H1 (cell line): ENCODE measurements around the gene JAKMIP3. TPM values are rescaled to one million over a fixed set of nuclear protein-coding genes. Genes with fewer than 3 reads are reported as not detected.

ENCODE experiments used
- CTCF ChIA-PET: fragments of 300-600 bp; sonication (Branson Sonifier 250); formaldehyde crosslinking; loops from one replicate; lab custom pipeline; 2021; ENCODE audit not compliant: partially characterized antibody; lab: Charles Lee
- POLR2A ChIA-PET: fragments of 300-600 bp; sonication (Branson Sonifier 250); formaldehyde crosslinking; loops from one replicate; lab custom pipeline; 2021; ENCODE audit warnings: inconsistent platforms; ENCODE audit not compliant: partially characterized antibody; lab: Charles Lee
- DNase-seq, 2 experiments: peaks; one replicate each; pipeline versions ENCODE4 v3.0.0 to v3.0.0-alpha.2; 2010 to 2022; ENCODE audit warnings: low spot score in 2 of 2, low read depth in 1 of 2, mixed read lengths in 1 of 2
- FAIRE-seq: peaks from 2 replicates; lab custom pipeline; 2011; peaks lifted over from hg19 to GRCh38; lab: Jason Lieb, UNC
- H2AFZ ChIP-seq: 2 replicates; pipeline ENCODE4 v1.8.1; 2012; ENCODE audit warnings: low read length, inconsistent platforms
- H2AK5ac ChIP-seq: 2 replicates; pipeline ENCODE4 v1.6.1; 2013; ENCODE audit warnings: low read depth, low read length
- H2BK120ac ChIP-seq: replicated peaks from 2 replicates; pipeline ENCODE3; 2013; ENCODE audit warnings: low read depth, low read length, inconsistent platforms
- H2BK12ac ChIP-seq: 2 replicates; pipeline ENCODE4 v1.6.1; 2013; ENCODE audit warnings: low read depth, low read length
- H2BK15ac ChIP-seq: 2 replicates; pipeline ENCODE4 v1.6.1; 2013; ENCODE audit warnings: low read length
- H2BK20ac ChIP-seq: 2 replicates; pipeline ENCODE4 v1.6.1; 2013; ENCODE audit warnings: low read length
- H2BK5ac ChIP-seq: 2 replicates; pipeline ENCODE4 v1.6.1; 2013; ENCODE audit warnings: low read depth, low read length
- H3K14ac ChIP-seq: 2 replicates; pipeline ENCODE4 v1.6.1; 2013; ENCODE audit warnings: inconsistent platforms; ENCODE audit not compliant: insufficient read length
- H3K18ac ChIP-seq: 2 replicates; pipeline ENCODE4 v1.6.1; 2013; ENCODE audit warnings: low read length; ENCODE audit errors: extremely low read depth
- H3K23ac ChIP-seq: 2 replicates; pipeline ENCODE4 v1.6.1; 2013; ENCODE audit warnings: inconsistent platforms; ENCODE audit not compliant: insufficient read length
- H3K23me2 ChIP-seq: 2 replicates; pipeline ENCODE4 v1.6.1; 2013; ENCODE audit warnings: low read depth, low read length
- H3K27ac ChIP-seq: 2 replicates; pipeline ENCODE4 v1.6.1; 2011; ENCODE audit warnings: low read depth, low read length, inconsistent platforms
- H3K27me3 ChIP-seq, 4 experiments: replicated peaks in 1 of 4; 1 replicate in 1 of 4; 2 replicates in 3 of 4; pipeline versions ENCODE4 v1.6.1 to v1.8.1; 2011 to 2013; ENCODE audit warnings: low read length in 3 of 4, mild to moderate bottlenecking in 3 of 4, inconsistent platforms in 2 of 4, mixed read lengths in 2 of 4, moderate library complexity in 1 of 4; ENCODE audit not compliant: control insufficient read depth in 3 of 4, insufficient read depth in 3 of 4; ENCODE audit errors: extremely low read depth in 1 of 4
- H3K36me3 ChIP-seq, 4 experiments: 2 replicates each; pipeline versions ENCODE4 v1.6.1 to v1.8.1; 2011 to 2013; ENCODE audit warnings: mild to moderate bottlenecking in 4 of 4, low read length in 3 of 4, moderate library complexity in 2 of 4, control low read depth in 1 of 4, inconsistent platforms in 1 of 4; ENCODE audit not compliant: insufficient read depth in 4 of 4, control insufficient read depth in 2 of 4
- H3K4ac ChIP-seq: replicated peaks from 2 replicates; pipeline ENCODE3; 2013; ENCODE audit warnings: low read length, low read depth, mixed read lengths, inconsistent platforms; ENCODE audit not compliant: insufficient read length
- H3K4me1 ChIP-seq, 4 experiments: replicated peaks in 1 of 4; 1 replicate in 1 of 4; 2 replicates in 3 of 4; pipeline versions ENCODE4 v1.6.1 to v1.8.1; 2011 to 2013; ENCODE audit warnings: low read length in 3 of 4, inconsistent platforms in 2 of 4, mixed read lengths in 1 of 4; ENCODE audit not compliant: insufficient read depth in 4 of 4, control insufficient read depth in 3 of 4
- H3K4me2 ChIP-seq, 2 experiments: 2 replicates each; pipeline versions ENCODE4 v1.6.1 to v1.8.1; 2011 to 2013; ENCODE audit warnings: low read depth in 2 of 2, low read length in 2 of 2, control low read depth in 1 of 2, inconsistent platforms in 1 of 2, mild to moderate bottlenecking in 1 of 2; ENCODE audit not compliant: insufficient read depth in 1 of 2
- H3K4me3 ChIP-seq, 4 experiments: fragments of 200-600, 300-600 bp in 1 of 4; sonication (generic), shearing (Covaris generic), sonication (Bioruptor Twin) in 1 of 4; 2 replicates each; pipeline versions ENCODE4 v1.5.1 to v1.8.1; 2011 to 2016; ENCODE audit warnings: low read length in 4 of 4, low read depth in 3 of 4, control low read depth in 2 of 4, inconsistent platforms in 2 of 4, mild to moderate bottlenecking in 2 of 4, mixed read lengths in 1 of 4, moderate library complexity in 1 of 4; ENCODE audit not compliant: insufficient read depth in 2 of 4; ENCODE audit errors: extremely low read depth in 1 of 4
- H3K56ac ChIP-seq: replicated peaks from 2 replicates; pipeline ENCODE3; 2013; ENCODE audit warnings: low read depth, mild to moderate bottlenecking, mixed read lengths, low read length, inconsistent platforms; ENCODE audit not compliant: insufficient read length
- H3K79me1 ChIP-seq: 2 replicates; pipeline ENCODE4 v1.6.1; 2013; ENCODE audit warnings: low read depth, low read length, control low read depth
- H3K79me2 ChIP-seq, 2 experiments: 2 replicates each; pipeline versions ENCODE4 v1.6.1 to v1.8.1; 2012 to 2013; ENCODE audit warnings: low read length in 2 of 2, mild to moderate bottlenecking in 2 of 2, inconsistent platforms in 1 of 2; ENCODE audit not compliant: insufficient read depth in 2 of 2, control insufficient read depth in 1 of 2
- H3K9ac ChIP-seq, 4 experiments: replicated peaks in 1 of 4; 1 replicate in 1 of 4; 2 replicates in 3 of 4; pipeline versions ENCODE4 v1.6.1 to v1.8.1; 2011 to 2013; ENCODE audit warnings: low read depth in 3 of 4, low read length in 3 of 4, control low read depth in 2 of 4, mild to moderate bottlenecking in 2 of 4, moderate library complexity in 2 of 4, inconsistent platforms in 1 of 4; ENCODE audit errors: extremely low read depth in 1 of 4
- H3K9me3 ChIP-seq, 2 experiments: 2 replicates each; pipeline versions ENCODE4 v1.6.1 to v1.8.1; 2012 to 2013; ENCODE audit warnings: mild to moderate bottlenecking in 2 of 2, moderate library complexity in 2 of 2, control low read depth in 1 of 2, inconsistent platforms in 1 of 2, low read depth in 1 of 2, low read length in 1 of 2, mixed read lengths in 1 of 2; ENCODE audit not compliant: insufficient read depth in 2 of 2
- H4K20me1 ChIP-seq, 2 experiments: replicated peaks in 1 of 2; 2 replicates each; pipeline versions ENCODE3 to v1.8.1; 2011 to 2013; ENCODE audit warnings: inconsistent platforms in 2 of 2, low read length in 2 of 2, mild to moderate bottlenecking in 1 of 2; ENCODE audit not compliant: insufficient read depth in 2 of 2, control insufficient read depth in 1 of 2
- H4K5ac ChIP-seq: 2 replicates; pipeline ENCODE4 v1.6.1; 2013; ENCODE audit warnings: low read length, low read depth, mixed read lengths, inconsistent platforms; ENCODE audit not compliant: insufficient read length
- H4K8ac ChIP-seq: 2 replicates; pipeline ENCODE4 v1.8.0; 2013; ENCODE audit warnings: mild to moderate bottlenecking, moderate library complexity, low read length, inconsistent platforms; ENCODE audit not compliant: insufficient read depth; ENCODE audit errors: extremely low read depth
- H4K91ac ChIP-seq: replicated peaks from 2 replicates; pipeline ENCODE3; 2013; ENCODE audit warnings: low read length, mixed read lengths, inconsistent platforms; ENCODE audit not compliant: insufficient read length
- FOSL1 ChIP-seq: IDR thresholded peaks from 2 replicates; pipeline ENCODE4 v1.6.1; 2011; ENCODE audit warnings: mild to moderate bottlenecking, low read depth, low read length, moderate library complexity; ENCODE audit not compliant: insufficient read depth
- KDM5A ChIP-seq: fragments of 200-600 bp; IDR thresholded peaks from 2 replicates; pipeline ENCODE4 v1.7.1; 2012; ENCODE audit warnings: mild to moderate bottlenecking, low read length, inconsistent platforms, mixed read lengths
- RNF2 ChIP-seq: fragments of 200-900, 300-1000 bp; sonication (generic); IDR thresholded peaks from 2 replicates; pipeline ENCODE4 v1.7.1; 2016; ENCODE audit warnings: borderline replicate concordance, low read depth, mild to moderate bottlenecking, antibody characterized with exemption, low read length; ENCODE audit not compliant: poor library complexity, severe bottlenecking; ENCODE audit errors: missing control alignments
- SIN3A ChIP-seq, 2 experiments: IDR thresholded peaks in 1 of 2; conservative IDR thresholded peaks in 1 of 2; 2 replicates each; pipeline ENCODE4 v1.6.1; 2011 to 2012; ENCODE audit warnings: low read length in 2 of 2, improper control_type of control experiment in 1 of 2, low read depth in 1 of 2, mild to moderate bottlenecking in 1 of 2
- SUZ12 ChIP-seq: fragments of 200-600 bp; sonication (generic); IDR thresholded peaks from 2 replicates; pipeline ENCODE4 v1.6.1; 2012; ENCODE audit warnings: mild to moderate bottlenecking, inconsistent platforms, low read length, moderate library complexity, mixed read lengths
- WGBS, 2 experiments: shearing (Covaris generic) in 1 of 2; methylation state at CpG; one replicate each; pipeline versions ENCODE4 v1.1.6 to v1.1.7; 2013 to 2015; ENCODE audit warnings: low lambda C conversion rate in 2 of 2, mixed read lengths in 2 of 2, inconsistent platforms in 1 of 2, low coverage in 1 of 2, missing lambda C conversion rate in 1 of 2; ENCODE audit not compliant: insufficient replicate concordance in 2 of 2, insufficient coverage in 1 of 2, insufficient read length in 1 of 2; ENCODE audit errors: extremely low coverage in 1 of 2, missing lambda C conversion rate in 1 of 2; 5-methylcytosine and 5-hydroxymethylcytosine counted together
- polyA plus RNA-seq, 7 experiments: library from polyadenylated mRNA; depleted of rRNA in 3 of 7; stranded (reverse) in 5 of 7; unstranded in 2 of 7; fragments of >200 nt in 5 of 7; fragments of 200-250 nt in 2 of 7; gene quantifications; 1 replicate in 5 of 7; 2 replicates in 1 of 7; 4 replicates in 1 of 7; pipeline versions ENCODE4 v1.2.1 to v1.2.3, GENCODE V29; 2011 to 2013; ENCODE audit warnings: missing spikeins in 2 of 7, mixed read lengths in 2 of 7
- total RNA-seq: library from RNA; stranded (reverse); fragmentation: NEBNext Ultra II Directional; extraction: Animal tissue kit (Norgen Biotek cat#: 25700); gene quantifications from 2 replicates; pipeline ENCODE4 v1.2.1, GENCODE V29; 2021
- TF ChIP-seq, protein P1 (sequence below): IDR thresholded peaks from 2 replicates; pipeline ENCODE4 v1.6.1; 2011; ENCODE audit warnings: low read length, improper control_type of control experiment
- TF ChIP-seq, protein P2 (sequence below), 3 experiments: IDR thresholded peaks; 1 replicate in 2 of 3; 2 replicates in 1 of 3; pipeline versions ENCODE4 v1.5.1 to v1.6.1; 2011; ENCODE audit warnings: low read length in 3 of 3, mild to moderate bottlenecking in 3 of 3, inconsistent platforms in 2 of 3, low read depth in 1 of 3, moderate library complexity in 1 of 3; ENCODE audit not compliant: insufficient read depth in 1 of 3; ENCODE audit errors: control extremely low read depth in 1 of 3

JAKMIP3 gene
- total and polyA plus RNA-seq, 2 of the 8 experiments (the other 6 are each of a cell fraction or from before 2014, with no cell fraction given): 0.83 to 0.91 TPM

DNA sequence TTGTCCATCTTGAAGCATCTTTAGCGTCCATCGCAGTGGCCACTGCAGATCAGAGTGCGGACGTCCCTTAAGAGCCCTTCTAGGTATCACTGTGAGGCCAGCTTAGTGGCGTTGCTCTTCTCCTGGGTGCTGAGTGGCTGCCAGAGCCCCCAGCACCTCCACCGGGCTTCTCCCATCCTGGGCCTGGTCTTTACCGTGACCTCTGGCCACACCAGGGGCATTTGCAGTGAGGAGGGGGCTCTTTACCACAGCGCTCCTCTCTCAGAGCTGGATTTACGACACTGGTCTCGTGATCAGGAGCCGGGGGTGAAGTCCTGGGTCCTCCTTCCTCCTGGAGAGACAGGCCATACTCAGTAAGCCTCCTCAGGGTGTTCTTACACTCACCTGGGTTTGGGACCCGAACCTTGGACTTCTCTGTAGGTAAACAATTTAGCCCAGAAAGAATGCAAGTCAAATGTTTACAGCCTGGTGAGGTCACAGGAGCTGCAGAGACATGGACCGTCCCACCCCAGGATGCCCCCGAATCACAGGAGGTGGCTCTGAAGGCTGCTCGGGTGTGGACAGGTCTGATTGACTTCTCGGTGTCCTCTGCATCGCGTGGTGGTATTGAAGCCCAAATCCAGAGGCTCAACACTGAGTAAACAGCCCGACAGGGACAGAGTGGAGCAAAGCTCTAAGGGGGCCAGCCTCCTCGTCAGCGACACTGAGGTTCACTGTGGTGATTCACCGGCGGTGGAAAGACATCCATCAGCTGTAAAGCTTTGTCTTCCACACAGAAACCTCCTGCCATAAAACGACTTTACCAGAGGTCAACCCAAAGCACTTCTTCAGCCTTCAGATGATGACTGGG is 33.0 kb downstream of the JAKMIP3 start:
- no peak overlapping the region for H3K18ac ChIP-seq
- H2BK120ac ChIP-seq: no peak overlapping the region
- no peak overlapping the region for H3K14ac ChIP-seq
- CTCF ChIA-PET: interaction anchor here (4.1 kb wide), 1 partner anchor 11 kb away, joined by 17 read pairs; no protein-coding TSS in a partner anchor
- H3K9me3 ChIP-seq: peaks cover 5 to 6% of the 10 kb centered on the region in 2 experiments; a peak in 2 of 4 replicates
- H3K27me3 ChIP-seq: no peaks in the 10 kb centered on the region
- no peaks in the 10 kb centered on the region; the same call in 1 of the 2 replicates for H3K79me1 ChIP-seq
- no peak overlapping the region for H3K27ac ChIP-seq
- H2BK20ac ChIP-seq: no peak overlapping the region
- H4K20me1 ChIP-seq: no peaks in the 10 kb centered on the region
- DNase-seq (peak in 1 of 2 experiments; percentile 37), FAIRE-seq (no peak)
- H4K5ac ChIP-seq: no peak overlapping the region
- no peak overlapping the region for H3K4me3 ChIP-seq
- no peak overlapping the region for H3K56ac ChIP-seq
- H3K23me2 ChIP-seq: no peaks in the 10 kb centered on the region
- no peak overlapping the region for H2BK12ac ChIP-seq
- H4K91ac ChIP-seq: no peak overlapping the region
- H2BK15ac ChIP-seq: no peak overlapping the region
- POLR2A ChIA-PET: no interaction called here
- no peaks in the 10 kb centered on the region for H3K79me2 ChIP-seq
- H3K4ac ChIP-seq: no peak overlapping the region
- H4K8ac ChIP-seq: no peak overlapping the region
- WGBS, 2 experiments: 91% methylated on average over 22 of the region's 24 CpGs; no CpG with 5 or more reads in 1 of the 2 experiments
- H3K4me2 ChIP-seq: no peak overlapping the region
- H2AK5ac ChIP-seq: no peak overlapping the region
- H3K23ac ChIP-seq: no peak overlapping the region
- no peak overlapping the region for H2AFZ ChIP-seq
- no peaks in the 10 kb centered on the region; a peak in 1 of 7 replicates for H3K4me1 ChIP-seq
- no peak overlapping the region for H3K9ac ChIP-seq
- no peak overlapping the region for H2BK5ac ChIP-seq
- no peaks in the 10 kb centered on the region for H3K36me3 ChIP-seq
- TF ChIP-seq KDM5A: no peak
- TF ChIP-seq, protein P1, sequence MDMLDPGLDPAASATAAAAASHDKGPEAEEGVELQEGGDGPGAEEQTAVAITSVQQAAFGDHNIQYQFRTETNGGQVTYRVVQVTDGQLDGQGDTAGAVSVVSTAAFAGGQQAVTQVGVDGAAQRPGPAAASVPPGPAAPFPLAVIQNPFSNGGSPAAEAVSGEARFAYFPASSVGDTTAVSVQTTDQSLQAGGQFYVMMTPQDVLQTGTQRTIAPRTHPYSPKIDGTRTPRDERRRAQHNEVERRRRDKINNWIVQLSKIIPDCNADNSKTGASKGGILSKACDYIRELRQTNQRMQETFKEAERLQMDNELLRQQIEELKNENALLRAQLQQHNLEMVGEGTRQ: no peak
- TF ChIP-seq FOSL1: no peak
- TF ChIP-seq, protein P2, sequence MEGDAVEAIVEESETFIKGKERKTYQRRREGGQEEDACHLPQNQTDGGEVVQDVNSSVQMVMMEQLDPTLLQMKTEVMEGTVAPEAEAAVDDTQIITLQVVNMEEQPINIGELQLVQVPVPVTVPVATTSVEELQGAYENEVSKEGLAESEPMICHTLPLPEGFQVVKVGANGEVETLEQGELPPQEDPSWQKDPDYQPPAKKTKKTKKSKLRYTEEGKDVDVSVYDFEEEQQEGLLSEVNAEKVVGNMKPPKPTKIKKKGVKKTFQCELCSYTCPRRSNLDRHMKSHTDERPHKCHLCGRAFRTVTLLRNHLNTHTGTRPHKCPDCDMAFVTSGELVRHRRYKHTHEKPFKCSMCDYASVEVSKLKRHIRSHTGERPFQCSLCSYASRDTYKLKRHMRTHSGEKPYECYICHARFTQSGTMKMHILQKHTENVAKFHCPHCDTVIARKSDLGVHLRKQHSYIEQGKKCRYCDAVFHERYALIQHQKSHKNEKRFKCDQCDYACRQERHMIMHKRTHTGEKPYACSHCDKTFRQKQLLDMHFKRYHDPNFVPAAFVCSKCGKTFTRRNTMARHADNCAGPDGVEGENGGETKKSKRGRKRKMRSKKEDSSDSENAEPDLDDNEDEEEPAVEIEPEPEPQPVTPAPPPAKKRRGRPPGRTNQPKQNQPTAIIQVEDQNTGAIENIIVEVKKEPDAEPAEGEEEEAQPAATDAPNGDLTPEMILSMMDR (IDR thresholded peaks at IDR 0.05; ENCODE audit: control extremely low read depth in 1 of 3, insufficient read depth in 1 of 3, low read depth in 1 of 3, low read length in 3 of 3): no peak
- TF ChIP-seq SIN3A (conservative IDR thresholded peaks at IDR 0.05 in 1 of 2, IDR thresholded peaks at IDR 0.05 in 1 of 2; ENCODE audit: low read depth in 1 of 2, low read length in 2 of 2): no peak
- TF ChIP-seq SUZ12: no peak
- TF ChIP-seq RNF2: no peak
